ENCODE results near the gene PSMG3. TPM values are rescaled to one million over a fixed set of nuclear protein-coding genes. Genes with fewer than 3 reads are reported as not detected.

Gene PSMG3
- total RNA-seq, 2 donors from 2014 or later: 21.5 to 22.3 TPM

DNA sequence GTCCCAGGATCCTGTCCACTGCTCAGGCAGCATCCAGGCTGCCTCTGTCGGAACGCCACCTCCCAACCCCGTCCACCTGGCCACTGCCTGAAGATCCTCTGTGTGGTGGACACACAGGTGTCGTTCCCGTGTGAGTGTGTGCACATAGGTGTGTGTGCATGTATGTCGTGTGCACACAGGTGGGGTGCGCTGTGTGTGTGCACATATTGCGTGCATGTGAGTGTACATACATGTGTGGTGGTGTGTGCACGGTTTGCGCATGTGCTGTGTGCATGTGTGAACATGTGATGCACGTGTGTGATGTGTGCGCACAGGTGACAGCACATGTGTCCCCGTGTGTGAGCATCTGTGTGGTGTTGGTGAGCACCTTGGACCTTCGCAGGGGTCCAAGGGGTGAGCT lies 20.9 kb downstream of the PSMG3 start:
- Histone ChIP-seq H3K4me1 (peaks cover 0 to 5% of the 10 kb centered on the region in 2 donors), H3K36me3 (peaks cover 6% of the 10 kb centered on the region), H3K9me3 (no peaks in the 10 kb centered on the region), H3K27me3 (no peaks in the 10 kb centered on the region), H3K4me3 (no peak overlapping the region), H3K27ac (no peak overlapping the region)
- no peak for DNase-seq (ENCODE audit: low spot score)
- TF ChIP-seq, protein P1, sequence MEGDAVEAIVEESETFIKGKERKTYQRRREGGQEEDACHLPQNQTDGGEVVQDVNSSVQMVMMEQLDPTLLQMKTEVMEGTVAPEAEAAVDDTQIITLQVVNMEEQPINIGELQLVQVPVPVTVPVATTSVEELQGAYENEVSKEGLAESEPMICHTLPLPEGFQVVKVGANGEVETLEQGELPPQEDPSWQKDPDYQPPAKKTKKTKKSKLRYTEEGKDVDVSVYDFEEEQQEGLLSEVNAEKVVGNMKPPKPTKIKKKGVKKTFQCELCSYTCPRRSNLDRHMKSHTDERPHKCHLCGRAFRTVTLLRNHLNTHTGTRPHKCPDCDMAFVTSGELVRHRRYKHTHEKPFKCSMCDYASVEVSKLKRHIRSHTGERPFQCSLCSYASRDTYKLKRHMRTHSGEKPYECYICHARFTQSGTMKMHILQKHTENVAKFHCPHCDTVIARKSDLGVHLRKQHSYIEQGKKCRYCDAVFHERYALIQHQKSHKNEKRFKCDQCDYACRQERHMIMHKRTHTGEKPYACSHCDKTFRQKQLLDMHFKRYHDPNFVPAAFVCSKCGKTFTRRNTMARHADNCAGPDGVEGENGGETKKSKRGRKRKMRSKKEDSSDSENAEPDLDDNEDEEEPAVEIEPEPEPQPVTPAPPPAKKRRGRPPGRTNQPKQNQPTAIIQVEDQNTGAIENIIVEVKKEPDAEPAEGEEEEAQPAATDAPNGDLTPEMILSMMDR (IDR thresholded peaks at IDR 0.05): no peak

DNA sequence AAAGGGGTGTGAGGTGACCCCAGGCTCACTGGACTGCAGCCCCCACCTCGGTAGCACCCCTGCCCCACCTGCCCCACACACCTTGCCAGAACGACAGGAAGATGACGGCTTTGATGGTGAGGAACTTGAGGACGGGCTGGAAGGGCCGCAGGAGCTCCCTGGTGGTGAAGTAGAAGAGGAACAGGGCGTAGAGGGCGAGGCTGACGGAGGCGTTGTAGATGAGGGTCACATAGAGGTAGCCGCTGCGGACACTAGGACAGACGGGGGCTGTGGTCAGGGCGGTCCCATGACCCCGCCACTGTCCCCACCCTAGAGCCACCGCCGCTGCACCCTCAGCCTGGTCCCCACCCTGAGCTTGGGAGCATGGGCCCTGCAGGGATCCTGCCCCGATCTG lies 21.4 kb downstream of the PSMG3 start:
- no peaks in the 10 kb centered on the region for H3K9me3 ChIP-seq
- H3K27ac ChIP-seq: no peak overlapping the region
- DNase-seq (ENCODE audit: low spot score): no peak
- peaks cover 0 to 5% of the 10 kb centered on the region in 2 donors for H3K4me1 ChIP-seq
- TF ChIP-seq, protein P1 (IDR thresholded peaks at IDR 0.05): no peak
- H3K36me3 ChIP-seq: peaks cover 11% of the 10 kb centered on the region
- no peaks in the 10 kb centered on the region for H3K27me3 ChIP-seq
- H3K4me3 ChIP-seq: no peak overlapping the region

DNA sequence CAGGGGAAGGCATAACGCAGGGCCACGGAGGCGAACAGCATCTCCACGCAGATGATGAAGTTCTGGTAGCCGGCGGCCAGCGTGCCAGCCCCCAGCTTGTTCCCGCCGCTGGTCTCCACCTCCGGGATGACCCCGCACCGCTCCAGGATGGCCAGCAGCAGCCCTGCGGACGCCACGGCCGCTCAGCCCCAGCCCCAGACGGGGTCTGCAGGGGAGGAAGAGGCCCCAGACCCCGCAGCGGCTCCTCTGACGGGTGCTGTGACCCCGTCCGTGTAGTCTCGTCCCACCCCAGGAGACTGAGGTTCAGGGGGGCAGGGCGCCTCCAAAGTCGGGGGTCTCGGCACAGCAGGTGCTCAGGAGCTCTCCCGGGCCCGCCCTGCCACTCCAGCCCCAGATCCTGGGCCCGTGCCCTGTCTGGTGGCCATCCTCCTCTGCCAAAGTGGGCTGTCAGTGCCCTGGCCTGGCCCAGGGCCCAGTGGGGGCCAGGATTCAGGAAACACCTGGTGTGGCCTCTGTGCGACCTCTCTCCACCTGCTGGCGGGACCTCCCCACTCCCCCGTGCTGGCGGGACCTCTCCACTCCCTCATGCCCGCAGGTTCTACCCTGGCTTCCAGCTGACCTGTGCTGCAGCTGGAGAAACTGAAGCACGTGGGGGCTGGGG lies 21.9 kb downstream of the PSMG3 start:
- H3K4me1 ChIP-seq: peaks cover 0 to 5% of the 10 kb centered on the region in 2 donors
- no peak overlapping the region for H3K4me3 ChIP-seq
- no peak overlapping the region for H3K27ac ChIP-seq
- TF ChIP-seq, protein P1 (IDR thresholded peaks at IDR 0.05): no peak
- H3K27me3 ChIP-seq: no peaks in the 10 kb centered on the region
- DNase-seq (ENCODE audit: low spot score): no peak
- peaks cover 16% of the 10 kb centered on the region for H3K36me3 ChIP-seq
- H3K9me3 ChIP-seq: no peaks in the 10 kb centered on the region

- TF ChIP-seq, protein P1 (IDR thresholded peaks at IDR 0.05): no peak
- no peak overlapping the region for H3K27ac ChIP-seq
- no peaks in the 10 kb centered on the region for H3K9me3 ChIP-seq
- H3K4me1 ChIP-seq: peaks cover 0 to 5% of the 10 kb centered on the region in 2 donors
- peaks cover 23% of the 10 kb centered on the region for H3K36me3 ChIP-seq
- no peaks in the 10 kb centered on the region for H3K27me3 ChIP-seq
- no peak for DNase-seq (ENCODE audit: low spot score)
- no peak overlapping the region for H3K4me3 ChIP-seq
Measured at GRCh38 chr7:1546909-1547776, 22.7 kb downstream of the PSMG3 start.

- H3K36me3 ChIP-seq: peaks cover 31% of the 10 kb centered on the region
- DNase-seq (ENCODE audit: low spot score): no peak
- no peak overlapping the region for H3K4me3 ChIP-seq
- no peaks in the 10 kb centered on the region for H3K27me3 ChIP-seq
- no peaks in the 10 kb centered on the region for H3K9me3 ChIP-seq
- no peak overlapping the region for H3K27ac ChIP-seq
- peaks cover 0 to 5% of the 10 kb centered on the region in 2 donors for H3K4me1 ChIP-seq
- TF ChIP-seq, protein P1 (IDR thresholded peaks at IDR 0.05): no peak
Measured at GRCh38 chr7:1546274-1546908, 23.4 kb downstream of the PSMG3 start.
